ENCODE data around the gene SFMBT2.

Gene SFMBT2

DNA sequence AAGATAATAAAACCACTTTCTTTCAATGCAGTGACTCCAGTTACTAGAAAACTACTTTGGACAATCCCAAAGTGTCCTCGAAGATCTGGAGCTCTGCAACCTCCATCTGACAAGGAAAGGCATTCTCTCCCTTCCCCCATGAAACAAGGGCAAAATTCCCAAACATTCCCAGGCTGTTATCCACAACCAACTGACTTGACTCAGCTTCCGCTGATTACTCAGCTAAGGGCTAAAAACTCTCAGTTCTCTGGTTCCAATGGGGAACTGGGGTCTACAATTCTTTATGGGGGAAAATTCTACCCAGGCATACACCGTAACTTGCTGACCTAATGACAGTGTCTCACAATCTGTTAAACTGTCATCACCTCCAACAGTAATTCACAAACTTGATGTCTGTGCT is 48.4 kb downstream of the SFMBT2 start:
- FAIRE-seq: no peak

DNA sequence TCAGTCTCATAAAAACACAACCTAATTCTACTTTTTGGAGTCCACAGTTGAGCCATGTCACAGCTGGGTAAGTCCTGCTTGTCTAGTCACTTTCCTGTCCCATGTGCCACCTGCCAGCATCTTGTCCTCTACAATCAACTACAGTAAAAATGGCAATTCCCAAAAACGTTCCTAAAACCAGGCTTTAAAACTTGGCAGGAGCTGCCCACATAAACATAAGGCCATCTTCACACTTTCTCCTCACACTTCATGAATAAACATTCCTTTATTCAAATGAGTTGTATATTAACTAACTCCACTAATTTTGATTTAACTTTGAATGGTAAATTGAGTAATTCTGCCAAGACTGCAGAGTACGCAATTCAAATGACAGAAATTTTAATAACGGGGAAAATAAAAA is 49.5 kb downstream of the SFMBT2 start:
- no peak for FAIRE-seq

DNA sequence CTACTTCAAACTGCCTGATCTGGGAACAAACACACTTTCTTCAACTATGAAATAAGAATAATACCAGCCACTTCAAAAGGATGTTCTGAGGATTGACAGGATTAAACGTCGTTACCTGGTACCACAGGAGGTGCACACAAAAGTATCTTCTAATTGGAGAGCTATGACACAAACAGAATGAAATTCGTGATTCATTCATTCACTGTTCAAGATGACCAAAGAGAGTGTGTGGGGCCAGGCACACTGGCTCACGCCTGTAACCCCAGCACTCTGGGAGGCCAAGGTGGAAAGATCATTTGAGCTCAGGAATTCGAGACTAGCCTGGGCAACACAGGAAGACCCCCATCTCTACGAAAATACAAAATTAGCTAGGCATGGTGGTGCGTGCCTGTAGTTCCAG is 50.9 kb downstream of the SFMBT2 start:
- FAIRE-seq: no peak

DNA sequence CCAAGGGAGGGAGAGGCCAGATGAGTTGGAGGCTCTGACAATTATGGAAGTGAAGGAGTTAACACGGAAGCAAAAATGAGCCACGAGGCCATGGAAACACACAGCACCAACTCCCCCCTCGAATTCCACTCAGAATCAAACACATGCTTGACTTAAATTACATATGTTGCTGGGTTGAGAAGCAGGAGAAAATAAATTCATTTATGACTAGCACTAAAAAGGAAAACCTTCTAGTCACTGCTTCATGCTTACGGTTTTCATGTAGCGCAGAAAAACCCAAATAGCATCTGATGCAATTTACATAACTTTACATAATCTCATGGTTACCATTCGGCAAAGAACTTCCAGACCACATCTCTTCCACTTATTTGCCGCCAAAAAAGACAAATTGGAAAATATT is 51.5 kb downstream of the SFMBT2 start:
- FAIRE-seq: no peak

DNA sequence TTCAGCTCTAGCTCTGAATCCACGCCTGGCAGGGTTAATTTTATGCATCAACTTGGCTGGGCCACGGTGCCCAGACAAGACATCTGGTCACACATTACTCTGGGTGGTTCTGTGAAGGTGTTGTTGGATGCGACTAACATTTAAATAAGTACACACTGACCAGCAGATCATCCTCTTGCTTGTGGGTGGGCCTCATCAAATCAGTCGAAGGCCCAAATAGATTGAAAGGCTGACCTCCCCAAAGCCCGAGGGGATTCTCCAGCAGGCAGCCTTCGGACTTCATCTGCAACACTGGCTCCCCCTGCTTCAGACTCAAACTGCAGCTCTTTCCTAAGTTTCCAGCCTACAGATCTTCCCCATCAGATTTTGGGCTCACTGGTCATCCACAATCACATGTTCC is 53.6 kb downstream of the SFMBT2 start:
- FAIRE-seq: no peak

DNA sequence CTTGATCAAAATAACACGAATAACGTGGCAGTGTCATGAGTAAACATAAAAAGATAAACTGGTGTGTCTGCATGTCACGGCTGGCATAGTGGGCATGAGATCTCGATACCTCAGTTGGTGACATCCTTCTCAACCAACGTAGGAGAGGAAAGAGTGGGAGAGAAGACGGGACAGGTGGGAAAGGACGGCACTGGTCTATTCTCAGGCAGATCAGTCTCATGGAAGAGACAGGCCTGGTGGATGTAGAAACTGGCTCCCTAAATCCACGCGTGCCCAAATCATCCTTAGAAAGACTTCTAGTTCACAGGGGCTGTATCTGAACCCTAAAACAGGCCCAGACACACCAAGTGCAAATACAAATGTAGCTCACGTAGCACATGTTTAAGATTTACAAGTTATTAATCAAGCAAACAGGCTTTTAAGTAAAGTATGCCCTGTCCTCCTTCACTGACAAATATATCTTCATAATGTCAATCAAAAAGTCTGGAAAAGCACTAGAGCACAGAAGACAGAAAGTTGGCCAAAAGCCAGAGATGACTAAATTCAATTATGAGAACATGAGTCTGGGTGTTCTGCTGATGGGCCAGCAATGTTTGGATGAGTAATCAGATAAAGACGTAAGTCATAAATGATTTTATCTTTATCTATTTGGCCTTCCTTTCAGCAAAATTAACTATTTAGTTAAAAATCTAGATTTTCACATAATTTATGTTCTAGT is 56.3 kb downstream of the SFMBT2 start:
- FAIRE-seq: no peak

DNA sequence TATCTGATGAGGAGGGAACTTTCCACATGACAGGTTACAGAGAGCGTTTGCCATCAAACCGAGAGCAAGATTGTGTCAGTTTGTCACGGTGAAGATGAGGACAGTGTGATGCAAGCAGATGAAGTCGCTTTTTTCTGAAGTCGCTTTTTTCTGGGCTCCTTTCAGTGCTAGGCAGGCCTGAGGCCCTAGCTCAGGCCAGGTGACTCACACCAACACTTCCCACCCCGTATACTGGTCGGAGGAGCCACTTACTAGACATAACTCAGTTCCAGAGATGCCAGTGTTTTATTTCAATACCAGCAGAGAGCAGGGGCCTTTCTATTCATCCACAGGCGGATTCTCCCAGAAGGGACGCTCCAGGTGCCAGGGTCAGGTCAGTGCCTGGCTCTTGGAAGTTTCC is 58.9 kb downstream of the SFMBT2 start:
- FAIRE-seq: no peak

DNA sequence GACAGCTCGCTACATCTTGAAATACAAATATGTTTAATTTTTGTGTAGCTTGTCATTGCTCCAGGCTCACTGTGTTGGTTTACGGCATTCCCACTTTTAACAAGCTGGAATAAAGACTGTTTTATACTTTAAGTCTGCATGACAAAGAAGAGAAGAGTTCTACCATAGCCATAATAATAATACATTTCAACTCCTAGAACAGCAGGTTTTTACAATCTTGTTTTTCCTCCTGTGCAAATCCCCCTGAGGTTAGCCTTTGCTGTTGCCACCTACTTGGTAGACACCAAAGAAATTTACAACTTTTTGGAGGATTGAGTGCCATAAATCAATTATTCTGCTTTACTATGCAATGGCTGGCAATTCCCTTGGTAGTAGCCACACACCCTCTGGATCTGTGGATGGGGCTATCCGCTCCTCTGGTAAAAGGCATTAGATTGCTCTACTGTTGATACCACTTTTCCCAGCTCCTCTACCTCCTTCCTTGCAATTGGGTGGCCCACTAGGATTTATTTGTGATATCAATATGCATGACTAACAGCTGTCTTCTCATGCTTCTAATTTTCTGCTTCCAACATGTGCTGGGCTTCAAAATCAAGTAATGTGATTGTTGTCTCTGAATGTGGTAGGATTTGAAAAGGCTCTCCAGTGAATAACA is 60.2 kb downstream of the SFMBT2 start:
- no peak for FAIRE-seq

DNA sequence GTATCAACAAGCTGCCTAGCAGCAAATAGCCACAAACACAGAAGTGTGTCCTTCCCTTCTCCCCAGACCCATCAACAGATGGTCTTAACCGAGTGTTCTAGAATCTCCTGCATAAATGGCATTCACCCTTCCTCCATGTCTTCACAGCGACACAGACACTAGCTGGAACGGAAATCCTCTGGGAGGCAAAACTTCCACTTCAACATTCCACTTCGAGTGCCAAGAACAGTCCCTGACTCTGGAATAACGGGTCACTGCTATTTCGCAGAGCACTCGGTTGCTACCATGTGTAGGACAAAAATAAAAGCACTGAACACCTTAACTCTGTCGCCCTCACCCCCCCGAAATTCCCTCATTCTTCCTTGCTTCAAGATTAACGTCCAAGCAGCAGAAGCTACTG is 65.1 kb downstream of the SFMBT2 start:
- FAIRE-seq: no peak

DNA sequence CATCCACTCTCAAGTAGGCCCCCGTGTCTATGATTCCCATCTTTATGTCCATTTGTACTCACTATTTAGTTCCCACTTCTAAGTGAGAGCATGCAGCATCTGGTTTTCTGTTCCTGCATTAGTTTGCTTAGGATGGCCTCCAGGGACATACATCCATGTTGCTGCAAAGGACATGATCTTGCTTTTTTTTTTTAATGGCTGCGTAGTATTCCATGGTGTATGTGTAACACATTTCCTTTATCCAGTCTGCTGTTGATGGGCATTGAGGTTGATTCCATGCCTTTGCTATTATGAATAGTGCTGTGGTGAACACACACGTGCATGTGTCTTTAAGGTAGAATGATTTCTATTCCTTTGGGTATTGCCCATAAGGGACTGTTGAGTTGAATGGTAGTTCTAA is 67.8 kb downstream of the SFMBT2 start:
- FAIRE-seq: no peak

DNA sequence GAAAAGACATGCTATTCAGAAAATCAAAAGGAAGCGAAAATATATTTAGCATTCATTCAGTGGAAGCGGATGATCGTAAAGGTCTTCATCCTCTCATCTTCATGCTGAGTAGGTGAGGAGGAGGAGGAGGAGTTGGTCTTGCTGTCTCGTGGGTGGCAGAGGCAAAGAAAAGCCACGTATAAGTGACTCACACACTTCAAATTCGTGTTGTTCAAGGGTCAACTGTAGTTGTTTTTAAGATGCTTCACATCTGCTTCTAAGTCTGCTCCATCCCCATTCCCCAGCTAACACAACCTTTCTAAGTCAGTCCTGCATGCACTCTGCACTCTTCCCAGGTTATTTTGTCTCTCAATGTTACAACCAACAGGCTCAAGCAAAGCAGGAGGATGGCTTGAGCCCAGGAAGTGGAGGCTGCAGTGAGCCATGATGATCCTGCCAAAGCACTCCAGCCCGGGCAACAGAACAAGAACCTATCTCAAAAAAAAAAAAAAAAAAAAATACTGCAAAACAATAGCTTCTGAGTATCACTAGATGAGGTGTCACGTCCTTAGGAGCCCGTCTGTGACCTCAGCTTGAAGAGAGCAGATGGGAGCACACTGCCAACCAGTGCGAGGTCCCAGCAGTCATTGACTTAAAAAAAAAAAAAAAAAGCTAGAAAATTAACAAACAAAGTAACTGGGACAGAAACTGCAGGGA is 70.5 kb downstream of the SFMBT2 start:
- no peak for FAIRE-seq

DNA sequence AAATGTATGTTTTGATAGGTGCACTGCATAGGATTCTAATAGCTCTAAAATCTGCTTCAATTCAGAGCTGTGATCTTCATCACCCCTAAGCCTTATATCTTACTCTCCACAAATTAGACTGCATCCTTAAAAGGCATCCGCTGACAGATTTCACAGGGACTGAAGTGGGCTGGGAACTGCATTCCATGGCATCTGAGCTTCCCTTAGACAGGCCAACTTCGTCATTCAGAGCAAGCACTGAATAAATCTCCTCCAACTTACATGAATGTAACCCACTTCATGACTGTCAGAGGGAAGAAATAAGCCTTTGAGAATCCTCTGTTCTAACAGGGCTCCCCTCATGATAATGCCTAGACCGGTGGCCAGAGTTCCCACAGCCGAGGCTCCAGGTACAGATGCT is 71.3 kb downstream of the SFMBT2 start:
- FAIRE-seq: no peak

DNA sequence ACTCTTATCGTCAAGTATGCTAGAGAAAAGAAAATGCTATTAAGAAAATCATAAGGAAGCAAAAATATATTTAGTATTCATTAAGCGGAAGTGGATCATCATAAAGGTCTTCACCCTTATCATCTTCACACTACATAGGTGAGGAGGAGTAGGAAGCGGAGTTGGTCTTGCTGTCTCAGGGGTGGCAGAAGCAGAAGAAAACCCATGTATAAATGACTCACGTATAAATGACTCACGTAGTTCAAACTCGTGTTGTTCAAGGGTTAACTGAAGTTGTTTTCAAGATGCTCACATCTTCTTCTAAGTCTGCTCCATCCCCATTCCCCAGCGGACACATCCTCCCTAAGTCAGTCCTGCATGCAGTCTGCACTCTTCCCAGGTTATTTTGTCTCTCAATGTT is 72.4 kb downstream of the SFMBT2 start:
- FAIRE-seq: no peak

DNA sequence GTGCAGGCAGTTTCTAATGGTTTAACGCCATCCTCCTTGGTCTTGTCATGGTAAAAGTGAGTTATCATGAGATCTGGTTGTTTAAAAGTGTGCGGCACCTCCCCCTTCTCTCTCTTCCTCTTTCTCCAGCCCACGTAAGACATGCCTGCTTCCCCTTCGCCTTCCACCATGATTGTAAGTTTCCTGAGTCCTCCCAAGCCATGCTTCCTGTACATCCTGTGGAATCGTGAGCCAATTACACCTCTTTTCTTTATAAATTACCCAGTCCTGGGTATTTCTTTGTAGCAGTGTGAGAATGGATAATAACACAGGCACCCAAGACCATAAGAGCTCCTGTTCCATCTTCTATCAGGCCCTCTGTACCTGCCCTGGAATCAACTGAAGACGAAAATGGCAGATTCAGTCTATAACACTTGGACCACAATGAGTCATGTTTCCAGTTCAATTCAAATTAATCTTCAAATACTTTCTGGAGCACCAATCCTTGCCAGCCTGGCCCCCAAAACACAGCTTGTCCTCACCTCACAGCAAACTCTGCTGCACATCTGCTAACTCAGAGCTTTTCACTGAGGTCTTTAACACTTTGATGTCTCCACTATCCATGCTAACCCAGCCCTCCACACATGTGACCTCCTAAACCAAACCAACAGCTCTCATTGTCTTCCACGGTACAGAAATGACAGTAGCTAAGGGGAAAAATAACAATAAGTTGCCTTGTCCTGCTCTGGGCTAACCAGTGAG is 73.2 kb downstream of the SFMBT2 start:
- no peak for FAIRE-seq

DNA sequence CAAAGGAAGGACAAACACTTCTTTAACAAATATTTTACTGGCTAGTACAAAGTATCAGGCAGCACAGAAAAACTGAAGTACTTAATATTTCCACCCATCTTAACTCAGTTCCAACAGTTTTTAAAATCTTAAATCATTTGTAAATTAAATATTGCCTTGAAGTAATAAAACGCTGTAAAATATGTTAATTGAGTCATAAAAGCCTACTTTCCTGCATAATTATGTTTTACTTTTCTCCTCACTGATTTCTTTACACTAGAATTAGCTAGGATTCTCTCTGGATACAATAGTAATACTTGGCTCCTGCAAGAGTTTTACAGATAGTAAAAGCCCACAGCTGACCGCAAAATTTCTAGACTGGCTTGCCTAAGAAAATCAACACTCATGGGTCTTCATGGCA is 74.9 kb downstream of the SFMBT2 start:
- FAIRE-seq: no peak

DNA sequence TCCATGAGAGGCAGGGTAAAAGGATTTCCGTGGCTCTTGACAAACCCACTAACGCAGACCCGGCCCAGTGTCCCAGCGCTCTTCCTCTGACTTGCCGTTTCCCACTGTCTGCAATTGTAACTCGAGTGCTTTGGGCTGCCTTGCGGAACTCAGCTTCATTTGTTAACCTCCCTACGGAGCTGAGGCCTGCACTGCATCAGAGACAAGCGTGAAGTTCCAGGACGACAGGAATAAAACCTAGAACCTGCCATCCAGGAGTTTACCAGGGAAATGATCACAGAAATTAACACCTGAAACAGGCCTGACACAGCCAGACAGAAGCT is 76.2 kb downstream of the SFMBT2 start:
- no peak for FAIRE-seq

DNA sequence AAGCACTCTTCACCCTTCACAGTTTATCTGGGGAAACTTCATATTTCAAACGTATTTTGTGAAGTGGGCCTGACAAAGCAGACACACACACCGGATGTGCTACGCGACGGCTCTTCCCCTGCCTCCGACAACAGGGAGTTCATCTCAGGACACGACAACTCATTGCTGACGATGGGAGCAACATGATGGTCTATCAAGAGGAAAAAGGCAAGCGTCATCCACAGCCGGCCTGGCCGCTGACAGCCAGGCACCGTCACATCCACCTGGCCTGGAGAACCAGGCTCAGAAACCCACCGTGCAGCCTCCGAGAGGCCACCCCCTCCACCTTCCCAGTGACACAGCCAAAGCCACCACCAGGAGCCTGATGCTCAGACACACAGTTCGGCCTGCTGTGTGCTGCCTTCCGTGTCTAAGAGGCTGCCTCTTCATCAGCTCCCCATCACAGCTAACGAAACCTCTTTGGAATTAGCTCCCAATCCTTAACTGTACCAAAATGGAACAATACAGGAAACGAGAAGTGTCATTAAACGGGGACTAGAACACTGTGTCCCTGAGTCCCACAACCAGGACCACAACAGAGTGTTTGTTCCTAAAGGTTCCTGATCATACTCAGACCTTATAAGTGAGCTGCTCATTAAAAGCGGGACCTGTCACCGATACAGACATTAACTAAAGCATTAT is 76.7 kb downstream of the SFMBT2 start:
- FAIRE-seq: no peak

DNA sequence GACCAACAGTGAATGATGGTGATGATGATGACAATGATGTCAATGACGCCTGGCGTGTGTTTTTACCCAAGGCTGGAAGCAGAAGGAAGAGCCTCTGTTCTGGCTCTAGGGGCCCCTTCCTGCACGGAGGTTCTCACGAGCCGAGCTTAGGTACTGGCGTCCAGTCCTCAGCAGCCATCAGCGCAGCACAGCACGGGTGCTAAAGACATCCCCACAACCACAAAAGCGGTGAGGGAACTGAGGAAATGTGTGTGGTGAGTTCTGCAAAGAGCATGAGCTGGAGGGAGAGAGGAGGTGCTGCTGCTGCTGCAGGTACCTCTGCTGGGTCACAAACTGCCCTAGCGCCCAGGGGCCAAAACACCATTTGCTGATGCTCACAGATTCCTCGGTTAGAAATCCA is 81.6 kb downstream of the SFMBT2 start:
- FAIRE-seq: no peak

DNA sequence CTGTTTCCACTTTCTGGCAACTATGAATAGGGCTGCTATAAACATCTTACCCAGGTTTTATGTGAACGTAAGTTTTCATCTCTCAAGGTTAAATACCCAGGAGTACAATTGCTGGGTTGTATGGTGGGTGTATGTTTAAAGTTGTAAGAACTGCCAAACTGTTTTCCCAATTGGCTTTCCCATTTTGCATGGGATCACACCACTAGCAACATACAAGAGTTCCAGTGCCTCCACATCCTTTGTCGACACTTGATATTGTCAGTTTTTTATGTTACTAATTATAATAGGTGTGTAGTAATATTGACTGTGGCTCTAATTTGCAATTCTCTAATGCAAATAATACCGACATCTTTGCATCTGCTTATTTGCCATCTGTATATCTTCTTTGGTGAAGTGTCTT is 82.9 kb downstream of the SFMBT2 start:
- no peak for FAIRE-seq

DNA sequence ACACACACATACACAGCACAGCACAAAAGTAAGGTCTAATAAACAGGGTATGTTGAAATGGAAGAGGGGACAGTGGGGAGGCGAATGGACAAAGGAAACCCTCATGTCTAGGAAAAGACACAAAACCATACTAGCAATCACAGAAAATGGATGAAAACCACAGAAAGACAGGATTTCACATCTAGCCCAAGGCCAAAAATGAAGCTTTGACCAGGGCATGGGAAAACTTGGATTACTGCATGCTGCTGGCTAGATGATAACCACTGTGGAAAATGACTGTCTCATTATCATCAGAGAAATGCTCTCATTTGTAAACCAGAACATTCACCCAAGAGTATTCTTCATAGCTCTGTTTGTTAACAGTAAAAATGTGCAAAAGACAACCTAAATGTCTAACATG is 88.2 kb downstream of the SFMBT2 start:
- no peak for FAIRE-seq

DNA sequence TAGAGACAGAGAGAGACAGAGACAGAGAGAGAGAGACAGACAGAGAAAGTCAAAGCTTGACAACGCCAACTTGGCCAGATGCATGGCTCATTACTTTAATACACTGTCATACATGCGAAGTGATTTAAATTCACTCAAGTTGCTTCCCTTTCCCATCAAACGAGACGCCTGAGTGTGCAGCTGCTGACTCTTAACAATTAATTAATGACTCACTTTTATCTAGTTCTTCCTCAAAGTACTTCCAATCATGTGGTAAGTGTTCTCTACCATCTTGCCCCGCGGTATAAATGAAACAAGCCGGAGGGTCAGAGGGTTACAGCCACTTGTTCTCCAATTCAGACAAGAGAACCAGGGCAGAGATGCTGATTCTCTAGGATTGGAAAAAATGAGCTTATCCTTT is 90.8 kb downstream of the SFMBT2 start:
- no peak for FAIRE-seq

DNA sequence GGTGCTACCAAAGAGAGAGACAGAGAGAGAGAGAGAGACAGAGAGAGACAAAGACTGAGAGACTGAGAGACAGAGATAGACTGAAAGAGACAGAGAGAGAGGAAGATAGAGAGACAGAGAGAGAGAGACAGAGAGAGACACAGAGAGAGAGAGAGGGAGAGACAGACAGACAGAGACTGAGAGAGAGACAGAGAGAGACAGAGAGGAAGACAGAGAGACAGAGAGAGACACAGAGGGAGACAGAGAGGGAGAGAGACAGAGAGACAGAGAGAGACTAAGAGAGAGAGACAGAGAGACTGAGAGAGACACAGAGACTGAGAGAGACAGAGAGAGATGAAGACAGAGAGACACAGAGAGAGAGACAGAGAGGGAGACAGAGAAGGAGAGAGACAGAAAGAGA is 91.2 kb downstream of the SFMBT2 start:
- FAIRE-seq: no peak

DNA sequence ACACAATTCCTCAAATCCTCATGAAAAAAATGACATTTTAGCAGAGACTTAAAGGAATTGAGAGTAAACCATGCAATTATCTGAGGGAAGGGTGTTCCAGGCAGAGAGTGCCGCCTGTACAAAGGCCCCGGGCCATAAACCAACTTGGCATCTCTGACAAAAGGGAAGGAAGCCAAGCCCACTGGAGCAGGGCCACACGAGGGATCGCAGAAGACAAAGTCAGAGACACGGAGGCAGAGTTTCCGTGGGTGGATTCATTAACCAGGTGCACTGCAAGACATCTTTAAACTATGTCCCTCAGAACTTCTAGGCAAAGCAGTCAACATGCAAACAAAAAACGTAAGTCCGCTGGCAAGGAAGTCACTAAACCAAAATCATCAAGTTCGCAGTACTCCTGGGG is 92.0 kb downstream of the SFMBT2 start:
- FAIRE-seq: no peak
